Measurements from ENCODE around the gene DEPDC5.
A peak's percentile ranks its signal among the peaks of the same experiment; 100 is the strongest.

Gene DEPDC5

GRCh38 chr22:31843526-31843925 is 89.7 kb downstream of the DEPDC5 start:
- intact Hi-C loops (cut with DNase I): no loop called here

GRCh38 chr22:31844941-31845340 is 91.1 kb downstream of the DEPDC5 start:
- intact Hi-C loops (cut with DNase I): no loop called here

More at GRCh38 chr22:31843526-31843925, 89.7 kb downstream of the DEPDC5 start:
- peak in 1 of 10 donors; percentile 27 for DNase-seq

GRCh38 chr22:31846161-31847115 is 92.6 kb downstream of the DEPDC5 start:
- DNase-seq: peak in 1 of 10 donors; percentile 77
- intact Hi-C loops (cut with DNase I): no loop called here

More at GRCh38 chr22:31844941-31845340, 91.1 kb downstream of the DEPDC5 start:
- peak in 1 of 10 donors; percentile 73 for DNase-seq

- intact Hi-C loops (cut with DNase I): no loop called here
Observed at GRCh38 chr22:31848411-31848810, 94.6 kb downstream of the DEPDC5 start.

GRCh38 chr22:31850135-31850534 is 96.3 kb downstream of the DEPDC5 start:
- DNase-seq: no peak
- intact Hi-C loops (cut with DNase I): no loop called here

More at GRCh38 chr22:31848411-31848810, 94.6 kb downstream of the DEPDC5 start:
- DNase-seq: peak in 1 of 10 donors; percentile 5

GRCh38 chr22:31852691-31853421 is 99.0 kb downstream of the DEPDC5 start:
- peak in 8 of 10 donors; percentile 36 to 92 (median 57) for DNase-seq
- intact Hi-C loops (cut with DNase I): no loop called here

- intact Hi-C loops (cut with DNase I): no loop called here
- peak in 2 of 10 donors; percentile 33 to 89 for DNase-seq
Observed at GRCh38 chr22:31853736-31854495, 100.1 kb downstream of the DEPDC5 start.

- intact Hi-C loops (cut with DNase I): no loop called here
- DNase-seq: peak in 8 of 10 donors; percentile 51 to 95 (median 64)
Observed at GRCh38 chr22:31857247-31857646, 103.4 kb downstream of the DEPDC5 start.

- intact Hi-C loops (cut with DNase I): no loop called here
Observed at GRCh38 chr22:31861226-31861840, 107.5 kb downstream of the DEPDC5 start.

GRCh38 chr22:31866918-31867317 is 113.1 kb downstream of the DEPDC5 start:
- intact Hi-C loops (cut with DNase I): no loop called here

More at GRCh38 chr22:31861226-31861840, 107.5 kb downstream of the DEPDC5 start:
- DNase-seq: peak in 3 of 10 donors; percentile 31 to 77 (median 66)

GRCh38 chr22:31867386-31868153 is 113.8 kb downstream of the DEPDC5 start:
- DNase-seq: peak in 1 of 10 donors; percentile 4
- intact Hi-C loops (cut with DNase I): no loop called here

More at GRCh38 chr22:31866918-31867317, 113.1 kb downstream of the DEPDC5 start:
- DNase-seq: peak in 1 of 10 donors; percentile 9

GRCh38 chr22:31869739-31870138 is 115.9 kb downstream of the DEPDC5 start:
- intact Hi-C loops (cut with DNase I): no loop called here
- peak in 1 of 10 donors; percentile 10 for DNase-seq

GRCh38 chr22:31870890-31871289 is 117.1 kb downstream of the DEPDC5 start:
- intact Hi-C loops (cut with DNase I): no loop called here

GRCh38 chr22:31871480-31871879 is 117.7 kb downstream of the DEPDC5 start:
- intact Hi-C loops (cut with DNase I): no loop called here
- no peak for DNase-seq

More at GRCh38 chr22:31870890-31871289, 117.1 kb downstream of the DEPDC5 start:
- DNase-seq: peak in 5 of 10 donors; percentile 23 to 90 (median 45)

- DNase-seq: peak in 1 of 10 donors; percentile 29
Observed at GRCh38 chr22:31872209-31872608, 118.4 kb downstream of the DEPDC5 start.

GRCh38 chr22:31874821-31875220 is 121.0 kb downstream of the DEPDC5 start:
- DNase-seq: no peak
- intact Hi-C loops (cut with DNase I): no loop called here

More at GRCh38 chr22:31872209-31872608, 118.4 kb downstream of the DEPDC5 start:
- intact Hi-C loops (cut with DNase I): no loop called here

- intact Hi-C loops (cut with DNase I): no loop called here
- no peak for DNase-seq
Observed at GRCh38 chr22:31876156-31876920, 122.5 kb downstream of the DEPDC5 start.

- no peak for DNase-seq
- intact Hi-C loops (cut with DNase I): no loop called here
Observed at GRCh38 chr22:31879585-31879984, 125.8 kb downstream of the DEPDC5 start.

Measured in posterior cingulate gyrus (tissue), 11 donors.